Activated CD8-positive, alpha-beta memory T cell treated with anti-CD3 and anti-CD28 coated beads, Interleukin-2, amount 50 U/mL, for 48 hours (primary cell): ENCODE measurements around the gene MYL6B.
"Not testable (repeated sequence)": the region's sequence is repeated elsewhere in the genome, so short reads cannot be mapped to it uniquely, and the experiment has no call there.

Experiments
- DNase-seq: peaks from one replicate; pipeline ENCODE4 v3.0.0-alpha.2; 2020

Gene MYL6B

DNA sequence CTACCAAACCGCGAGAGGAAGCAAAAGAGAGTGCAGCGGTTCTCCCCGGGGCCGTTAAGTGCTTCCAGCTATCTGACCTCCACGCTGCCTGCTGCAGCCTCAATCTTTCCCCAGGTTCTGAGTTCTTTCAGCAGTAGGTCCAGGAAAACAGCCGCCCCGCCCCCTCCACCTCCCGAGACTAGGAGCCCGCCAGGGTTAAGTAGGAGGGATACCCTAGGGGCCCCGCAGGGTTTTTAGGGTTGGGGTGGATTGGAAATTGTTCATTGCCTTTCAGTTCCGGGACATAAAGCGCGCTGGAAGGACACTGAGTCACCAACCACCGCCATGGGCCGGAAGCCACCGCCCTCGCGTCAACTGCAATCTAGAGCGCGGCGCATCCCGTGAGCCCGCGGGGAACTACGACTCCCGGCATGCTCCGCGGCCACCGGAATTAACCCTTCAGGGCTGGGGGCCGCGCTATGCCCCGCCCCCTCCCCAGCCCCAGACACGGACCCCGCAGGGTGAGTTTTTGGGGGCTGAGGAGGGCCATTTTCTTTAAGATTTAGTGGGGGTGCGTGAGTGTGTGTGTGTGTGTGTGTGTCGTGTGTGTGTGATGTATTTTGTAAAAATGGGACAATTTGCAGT lies at the start of gene MYL6B:
Gene MYL6B (plus strand): TSS at position 456 of the 624 bp plus-strand sequence. CDS start 1,332 bp downstream, outside the sequence.
- DNase-seq = peak; percentile 95

DNA sequence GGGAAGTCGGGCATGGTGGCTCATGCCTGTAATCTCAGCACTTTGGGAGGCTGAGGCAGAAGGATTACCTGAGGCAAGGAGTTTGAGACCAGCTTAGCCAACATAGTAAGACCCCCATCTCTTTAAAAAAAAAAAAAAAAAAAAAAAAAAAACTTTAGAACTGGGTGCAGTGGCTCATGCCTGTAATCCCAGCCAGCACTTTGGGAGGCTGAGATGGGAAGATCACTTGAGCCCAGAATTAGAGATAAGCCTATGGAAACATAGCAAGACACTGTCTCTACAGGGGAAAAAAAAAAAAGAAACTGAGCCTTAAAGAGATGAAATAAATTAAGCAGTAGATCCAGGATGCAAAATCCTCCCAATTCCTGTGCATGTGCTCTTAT lies 49.7 kb upstream of the MYL6B start:
- no peak for DNase-seq

DNA sequence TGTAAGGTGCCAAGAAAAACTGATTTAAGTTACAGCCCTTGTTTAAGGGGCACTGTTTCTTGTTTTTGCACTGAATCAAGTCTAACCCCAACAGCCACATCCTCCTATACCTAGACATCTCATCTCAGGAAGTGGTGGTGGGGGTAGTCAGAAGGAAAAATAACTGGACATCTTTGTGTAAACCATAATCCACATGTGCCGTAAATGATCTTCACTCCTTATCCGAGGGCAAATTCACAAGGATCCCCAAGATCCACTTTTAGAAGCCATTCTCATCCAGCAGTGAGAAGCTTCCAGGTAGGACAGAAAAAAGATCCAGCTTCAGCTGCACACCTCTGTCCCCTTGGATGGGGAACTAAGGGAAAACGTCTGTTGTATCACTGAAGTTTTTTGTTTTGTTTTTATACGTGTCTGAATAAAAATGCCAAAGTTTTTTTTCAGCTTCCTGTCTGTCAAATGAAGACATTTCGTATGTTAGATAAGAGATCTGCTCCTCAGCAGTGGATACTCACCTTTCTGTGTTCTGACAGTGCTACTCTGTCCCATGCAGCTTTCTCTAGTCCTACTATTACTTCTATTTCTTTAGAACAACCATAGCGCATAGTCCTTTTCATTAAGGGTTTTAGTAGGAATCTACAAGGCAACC lies 49.2 kb upstream of the MYL6B start:
- DNase-seq = no peak

DNA sequence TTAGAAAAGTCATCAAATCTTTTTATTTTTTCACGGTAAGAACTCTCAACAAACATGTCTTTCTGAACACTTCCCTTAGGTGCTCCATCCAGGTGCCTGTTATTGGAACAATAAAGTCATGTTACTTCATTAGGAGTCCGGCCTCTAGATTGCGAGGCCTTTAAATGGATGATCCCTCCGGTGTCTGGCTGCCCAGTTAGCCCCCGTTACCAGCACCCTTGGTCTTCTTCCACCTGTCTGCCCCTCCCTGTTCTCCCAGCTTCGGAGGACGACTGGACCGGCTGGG lies 48.6 kb upstream of the MYL6B start:
- DNase-seq = no peak

DNA sequence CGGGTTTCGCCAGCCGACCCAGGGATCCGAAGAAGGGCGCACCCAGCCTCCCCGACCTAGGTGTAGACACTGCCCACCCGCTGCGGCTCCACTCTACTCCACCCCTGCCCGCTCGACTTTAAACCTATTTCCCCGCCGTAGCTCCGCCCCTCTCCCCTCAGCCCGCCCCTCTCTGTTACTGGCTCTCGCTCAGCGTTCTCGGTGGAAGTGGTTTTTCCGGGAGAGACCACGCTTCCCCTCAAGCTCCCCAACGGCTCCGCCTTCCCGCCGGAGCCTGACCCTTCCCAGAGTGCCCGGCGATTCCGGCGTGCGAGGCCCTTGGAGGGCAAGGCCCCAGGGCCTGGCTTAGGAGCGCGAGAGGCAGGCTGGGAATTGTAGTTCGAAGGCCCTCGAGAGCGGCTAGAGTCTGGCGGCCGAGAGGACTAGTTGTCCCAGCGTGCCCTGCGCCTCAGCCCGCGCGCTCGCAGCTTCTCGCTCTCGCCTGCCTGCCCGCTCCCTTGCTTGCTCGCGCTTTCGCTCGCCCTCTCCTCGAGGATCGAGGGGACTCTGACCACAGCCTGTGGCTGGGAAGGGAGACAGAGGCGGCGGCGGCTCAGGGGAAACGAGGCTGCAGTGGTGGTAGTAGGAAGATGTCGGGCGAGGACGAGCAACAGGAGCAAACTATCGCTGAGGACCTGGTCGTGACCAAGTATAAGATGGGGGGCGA lies 48.1 kb upstream of the MYL6B start, which contains the start of gene PA2G4:
Gene PA2G4 (plus strand): TSS at position 451 of the 706 bp plus-strand sequence. CDS start 179 bp downstream, at position 630.
- peak; percentile 97 for DNase-seq

DNA sequence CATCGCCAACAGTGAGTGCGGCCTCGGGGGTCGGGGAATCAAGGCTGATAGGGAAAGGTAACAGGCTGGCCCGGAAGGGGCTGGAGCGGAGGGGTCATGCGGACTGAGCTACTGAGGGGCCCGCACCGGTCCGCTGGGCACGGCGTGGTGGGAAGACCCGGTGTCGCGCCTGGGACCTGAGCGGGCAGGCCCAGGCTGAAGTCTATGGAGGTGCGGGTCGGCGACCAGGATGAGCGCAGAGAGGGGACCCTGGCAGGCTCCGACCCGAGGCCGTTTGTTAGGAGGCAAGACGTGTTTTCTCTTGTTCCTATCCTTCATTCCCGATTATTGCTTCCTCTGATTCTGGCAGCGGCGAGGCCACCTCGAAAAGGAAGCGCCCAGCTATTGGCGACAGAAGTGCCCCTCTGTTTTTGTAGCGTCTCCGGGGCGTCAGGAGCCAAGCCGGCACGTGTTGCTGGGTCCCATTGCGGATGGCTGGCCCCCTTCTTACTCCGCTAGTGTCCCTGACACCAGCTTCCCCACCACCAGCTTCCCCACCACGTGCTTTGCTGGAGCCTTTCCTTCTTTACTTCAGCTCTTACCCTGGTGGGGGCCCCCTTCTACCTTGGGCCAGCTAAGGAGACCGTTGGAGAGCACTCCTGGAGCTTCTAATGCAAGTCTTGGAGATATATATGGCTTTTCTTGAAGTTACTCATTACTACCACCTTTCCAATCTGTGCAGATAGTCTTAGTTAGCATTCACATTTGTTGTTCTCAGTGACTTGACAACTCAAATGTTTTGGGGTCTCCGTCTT lies 47.4 kb upstream of the MYL6B start:
- peak; percentile 73 for DNase-seq

DNA sequence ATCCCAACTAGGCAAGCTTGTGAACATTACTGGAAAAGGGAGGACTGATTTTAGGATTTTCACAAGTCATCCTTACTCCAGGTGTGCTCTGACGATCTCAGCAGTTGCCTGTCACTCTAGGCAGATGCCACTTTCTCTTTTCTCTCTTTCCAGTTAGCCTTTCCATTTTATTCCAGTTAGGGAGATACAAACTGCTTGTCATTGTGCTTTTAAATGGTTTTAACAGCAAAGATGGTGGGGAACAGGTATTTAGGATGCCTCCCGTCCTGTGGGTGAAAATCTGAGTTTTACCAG lies 46.8 kb upstream of the MYL6B start:
- no peak for DNase-seq

DNA sequence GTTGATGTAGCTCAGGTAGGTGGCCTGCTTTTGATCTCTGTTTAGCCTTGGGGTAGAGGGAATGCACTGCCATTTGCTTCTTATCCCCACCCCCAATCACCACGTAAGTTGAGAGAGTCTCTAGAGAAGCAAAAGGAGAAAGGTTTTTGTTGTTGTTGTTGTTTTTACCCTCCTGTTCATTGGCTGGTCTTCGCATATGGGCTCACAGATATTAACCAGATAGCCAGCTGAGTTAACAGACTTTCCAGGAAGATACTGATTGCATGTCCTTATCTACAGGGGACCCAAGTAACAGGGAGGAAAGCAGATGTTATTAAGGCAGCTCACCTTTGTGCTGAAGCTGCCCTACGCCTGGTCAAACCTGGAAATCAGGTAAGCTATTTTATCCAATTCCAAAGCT lies 45.1 kb upstream of the MYL6B start:
- no peak for DNase-seq

DNA sequence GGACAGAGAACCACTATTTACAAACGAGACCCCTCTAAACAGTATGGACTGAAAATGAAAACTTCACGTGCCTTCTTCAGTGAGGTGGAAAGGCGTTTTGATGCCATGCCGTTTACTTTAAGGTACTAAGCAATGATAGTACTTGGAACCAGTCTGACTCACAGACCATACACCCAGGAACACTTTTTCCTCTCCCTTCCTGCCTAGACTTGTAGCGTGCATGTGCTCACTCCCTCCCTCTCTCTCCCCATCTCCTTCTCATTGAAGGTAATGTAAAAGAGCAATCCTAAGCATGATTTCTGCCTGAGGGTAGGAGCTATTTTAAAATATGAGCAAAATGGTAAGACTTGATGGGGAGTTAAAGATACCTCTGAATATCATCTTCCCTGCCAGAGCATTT lies 41.8 kb upstream of the MYL6B start:
- DNase-seq = no peak

DNA sequence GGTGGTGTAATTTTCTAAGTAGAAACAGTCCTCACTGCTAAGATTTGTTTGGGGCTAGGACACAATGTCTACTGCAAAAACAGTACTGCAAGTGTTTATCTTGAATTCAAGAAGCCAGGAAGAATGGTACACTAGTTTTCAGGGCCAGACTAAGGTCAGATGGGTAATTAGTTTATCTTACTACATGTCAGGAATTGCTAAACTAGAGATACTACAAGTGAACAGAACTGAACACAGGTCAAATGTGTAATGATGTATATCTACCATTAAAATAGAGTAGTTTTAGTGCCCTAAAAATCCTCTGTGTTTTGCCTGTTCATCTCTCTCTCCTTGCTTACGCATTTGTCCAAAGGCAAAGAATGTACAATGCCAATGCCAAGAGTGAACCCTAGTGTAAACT lies 38.3 kb upstream of the MYL6B start:
- no peak for DNase-seq

DNA sequence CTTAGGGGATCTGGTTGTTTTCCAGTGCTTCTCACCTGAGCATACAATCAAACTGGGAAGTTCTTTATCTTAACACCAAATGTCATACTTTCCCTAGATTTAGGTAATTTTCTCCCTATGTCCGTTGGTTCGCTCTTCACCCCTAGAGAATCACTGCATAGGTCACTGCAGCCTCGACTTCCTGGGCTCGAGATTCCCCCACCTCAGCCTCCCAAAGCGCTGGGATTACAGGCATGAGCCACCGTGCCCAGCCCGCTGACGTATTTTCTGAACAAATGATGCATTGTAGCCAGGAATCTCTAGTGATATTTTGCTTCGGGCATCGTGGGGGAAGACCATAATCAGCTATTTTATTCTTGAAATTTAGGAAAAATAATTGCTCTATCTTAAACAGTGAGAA lies 37.1 kb upstream of the MYL6B start:
- DNase-seq = no peak

DNA sequence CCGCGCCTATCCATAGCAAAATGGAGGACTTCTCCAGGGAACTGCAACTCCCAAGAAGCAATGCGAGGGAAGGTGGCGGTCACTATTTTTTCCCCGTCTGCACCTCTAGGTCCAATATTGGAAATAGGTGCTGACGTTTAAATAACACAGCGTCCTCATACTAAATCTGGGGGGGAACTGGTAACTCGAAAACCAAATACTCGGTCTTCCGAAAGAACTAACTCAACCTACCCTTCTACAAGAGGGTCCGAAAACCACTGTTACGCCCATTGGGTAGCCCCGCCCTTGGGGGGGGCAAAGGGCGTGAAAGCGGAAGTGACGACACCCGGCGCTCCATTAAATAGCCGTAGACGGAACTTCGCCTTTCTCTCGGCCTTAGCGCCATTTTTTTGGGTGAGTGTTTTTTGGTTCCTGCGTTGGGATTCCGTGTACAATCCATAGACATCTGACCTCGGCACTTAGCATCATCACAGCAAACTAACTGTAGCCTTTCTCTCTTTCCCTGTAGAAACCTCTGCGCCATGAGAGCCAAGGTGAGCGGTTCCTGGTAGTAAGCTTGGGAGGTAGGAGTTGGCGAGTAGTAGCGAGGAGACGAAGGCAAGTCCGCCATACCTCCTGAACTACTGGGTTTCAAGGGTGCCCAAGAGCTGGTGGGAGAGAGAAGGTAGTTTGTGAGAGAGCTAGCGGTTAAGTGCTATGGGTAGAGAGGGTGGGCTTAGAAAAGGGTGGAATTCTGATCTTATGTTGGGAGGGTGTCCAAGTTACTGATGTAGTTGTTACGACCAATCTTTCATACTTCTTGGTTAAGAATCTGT lies 35.9 kb upstream of the MYL6B start, which contains the start of gene RPL41:
Gene RPL41 (plus strand): TSS at position 367 of the 815 bp plus-strand sequence.
- DNase-seq = peak; percentile 97

DNA sequence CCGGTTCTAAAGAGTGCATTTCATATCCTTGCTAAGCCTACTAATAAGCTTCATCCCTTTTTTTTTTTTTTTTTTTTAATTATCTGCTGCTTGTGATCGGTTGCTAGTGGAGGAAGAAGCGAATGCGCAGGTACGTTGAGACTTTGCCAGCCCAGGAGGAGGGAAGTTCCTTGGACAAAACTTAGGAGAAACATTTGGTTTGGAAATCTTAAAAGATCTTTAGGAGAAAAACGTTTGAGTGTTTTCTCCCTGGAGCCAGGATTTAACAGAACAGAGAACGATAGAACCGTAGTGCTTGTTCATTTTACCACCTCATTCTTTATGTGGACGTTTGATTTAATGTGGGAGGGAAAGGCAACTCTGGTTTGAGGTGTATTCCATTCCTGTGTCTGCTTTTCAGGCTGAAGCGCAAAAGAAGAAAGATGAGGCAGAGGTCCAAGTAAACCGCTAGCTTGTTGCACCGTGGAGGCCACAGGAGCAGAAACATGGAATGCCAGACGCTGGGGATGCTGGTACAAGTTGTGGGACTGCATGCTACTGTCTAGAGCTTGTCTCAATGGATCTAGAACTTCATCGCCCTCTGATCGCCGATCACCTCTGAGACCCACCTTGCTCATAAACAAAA lies 35.2 kb upstream of the MYL6B start:
- not testable (repeated sequence) for DNase-seq

DNA sequence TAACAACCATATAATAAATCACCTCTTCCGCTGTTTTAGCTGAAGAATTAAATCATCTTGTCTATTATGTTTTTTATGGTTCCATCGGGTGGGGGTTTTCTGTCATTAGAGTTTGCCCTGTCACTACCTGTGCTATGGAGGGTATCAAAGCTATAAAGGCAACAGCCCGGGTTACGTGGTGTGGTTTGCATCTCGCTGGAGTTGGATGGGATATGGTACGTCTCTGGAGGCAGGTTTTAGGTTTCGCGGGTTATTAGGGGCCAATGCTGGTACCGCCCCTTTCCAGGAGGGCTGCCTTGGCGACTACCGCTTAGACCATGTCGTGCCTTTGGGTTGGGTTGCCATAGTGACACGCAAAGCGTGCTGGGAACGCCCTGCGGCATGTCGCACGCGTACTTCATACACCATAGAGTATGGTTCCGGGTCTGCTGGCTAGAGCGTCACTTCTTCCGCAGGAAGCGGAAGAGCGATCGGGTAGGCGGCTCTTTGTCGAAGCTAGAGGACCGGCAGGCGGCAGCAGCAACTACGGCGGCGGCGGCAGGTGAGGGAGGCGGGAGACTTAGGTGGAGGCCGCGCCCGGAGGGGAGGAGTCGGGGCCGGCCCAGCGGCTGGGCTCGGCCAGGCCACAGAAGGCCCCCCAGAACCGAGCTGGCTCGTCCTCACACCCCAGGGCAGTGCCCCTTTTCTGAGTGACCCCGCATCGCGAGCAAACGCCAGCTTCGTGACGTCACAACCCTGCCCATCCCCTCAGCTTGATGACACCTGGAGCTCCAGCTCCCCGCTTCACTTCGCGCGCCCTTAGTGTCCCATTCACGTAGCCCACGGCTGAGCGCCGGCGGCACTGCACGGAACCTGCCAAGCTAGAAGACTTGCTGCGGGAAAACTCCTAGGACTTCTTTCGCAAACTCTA lies 34.4 kb upstream of the MYL6B start, which contains the start of gene ZC3H10:
Gene ZC3H10 (plus strand): TSS at position 489 of the 910 bp plus-strand sequence. CDS start 2,297 bp downstream, outside the sequence.
- peak; percentile 99 for DNase-seq

DNA sequence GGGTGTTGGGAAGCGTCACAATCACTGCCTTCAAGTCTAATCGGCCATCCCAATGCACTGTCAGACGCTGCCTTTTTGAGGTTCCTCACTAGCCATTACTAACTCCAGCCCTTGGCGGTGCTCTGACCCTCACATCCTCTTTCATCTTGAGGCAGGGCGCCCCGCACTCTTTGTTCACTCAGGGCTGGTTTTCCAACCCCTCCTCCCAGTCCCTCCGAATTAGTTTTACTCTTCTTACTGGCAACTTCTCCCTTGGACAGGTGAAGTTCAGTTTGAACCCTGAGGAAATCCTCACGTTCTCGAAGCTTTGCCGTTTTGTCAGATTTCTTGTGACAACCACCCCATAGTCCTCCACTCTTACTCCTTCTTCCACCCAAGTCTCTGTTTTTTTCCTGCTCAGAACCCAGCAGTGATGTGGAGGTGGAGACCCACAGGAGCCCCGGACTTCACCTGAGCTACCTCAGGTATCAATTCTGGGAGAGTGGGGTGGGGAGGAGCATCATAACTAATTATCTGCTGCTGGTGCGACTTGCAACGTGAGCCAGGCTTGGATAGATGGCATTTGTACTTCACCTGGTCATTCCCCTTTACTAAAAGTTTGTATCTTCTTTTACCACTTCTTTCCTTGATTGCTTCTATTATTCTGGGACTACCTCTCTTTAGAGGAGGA lies 33.6 kb upstream of the MYL6B start:
- no peak for DNase-seq

DNA sequence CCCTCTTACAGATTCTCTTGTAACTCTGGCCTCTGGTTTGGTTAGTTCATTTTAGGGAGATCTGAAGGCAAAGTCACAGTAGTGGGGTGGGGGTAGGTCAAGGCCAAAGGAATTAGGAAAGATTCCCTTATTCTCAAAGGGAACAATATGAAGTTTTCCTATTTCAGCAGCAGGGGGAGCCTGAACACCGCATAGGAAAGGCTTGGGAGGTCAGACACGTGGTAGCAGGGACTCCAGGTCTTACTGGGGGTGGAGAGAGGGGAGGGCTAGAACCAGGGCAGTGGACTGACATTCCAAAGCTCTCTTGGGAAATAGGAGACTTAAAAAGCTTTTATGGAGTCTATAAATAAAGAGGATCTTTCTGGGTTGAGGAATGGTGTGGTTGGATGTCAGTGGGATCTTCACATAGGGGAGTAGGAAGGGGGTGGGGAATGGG lies 33.0 kb upstream of the MYL6B start:
- DNase-seq = peak; percentile 68

DNA sequence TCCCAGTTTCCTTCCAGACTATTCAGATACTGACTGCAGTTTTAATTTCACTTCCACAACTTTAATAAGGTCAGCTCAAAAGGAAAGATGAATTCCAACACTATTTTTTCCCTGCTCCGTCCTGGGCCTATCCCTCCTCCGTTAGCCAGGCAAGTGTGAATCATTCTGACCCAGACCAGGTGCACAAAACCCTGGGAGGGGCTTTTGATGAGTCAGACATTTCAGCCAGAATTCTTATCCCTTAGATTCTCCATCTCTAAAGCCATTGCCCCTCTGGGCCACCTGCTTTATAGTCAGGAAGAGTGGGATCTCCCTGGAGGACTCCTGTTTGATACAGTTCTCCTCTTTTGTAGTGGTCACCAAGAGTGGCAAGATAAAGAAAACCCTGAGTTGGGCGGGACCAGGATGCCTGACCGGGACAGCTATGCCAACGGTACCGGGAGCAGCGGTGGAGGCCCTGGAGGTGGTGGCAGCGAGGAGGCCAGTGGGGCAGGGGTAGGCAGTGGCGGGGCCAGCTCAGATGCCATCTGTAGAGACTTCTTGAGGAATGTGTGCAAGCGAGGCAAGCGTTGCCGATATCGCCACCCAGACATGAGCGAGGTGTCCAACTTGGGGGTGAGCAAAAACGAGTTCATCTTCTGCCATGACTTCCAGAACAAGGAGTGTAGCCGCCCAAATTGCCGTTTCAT lies 32.1 kb upstream of the MYL6B start:
- no peak for DNase-seq

DNA sequence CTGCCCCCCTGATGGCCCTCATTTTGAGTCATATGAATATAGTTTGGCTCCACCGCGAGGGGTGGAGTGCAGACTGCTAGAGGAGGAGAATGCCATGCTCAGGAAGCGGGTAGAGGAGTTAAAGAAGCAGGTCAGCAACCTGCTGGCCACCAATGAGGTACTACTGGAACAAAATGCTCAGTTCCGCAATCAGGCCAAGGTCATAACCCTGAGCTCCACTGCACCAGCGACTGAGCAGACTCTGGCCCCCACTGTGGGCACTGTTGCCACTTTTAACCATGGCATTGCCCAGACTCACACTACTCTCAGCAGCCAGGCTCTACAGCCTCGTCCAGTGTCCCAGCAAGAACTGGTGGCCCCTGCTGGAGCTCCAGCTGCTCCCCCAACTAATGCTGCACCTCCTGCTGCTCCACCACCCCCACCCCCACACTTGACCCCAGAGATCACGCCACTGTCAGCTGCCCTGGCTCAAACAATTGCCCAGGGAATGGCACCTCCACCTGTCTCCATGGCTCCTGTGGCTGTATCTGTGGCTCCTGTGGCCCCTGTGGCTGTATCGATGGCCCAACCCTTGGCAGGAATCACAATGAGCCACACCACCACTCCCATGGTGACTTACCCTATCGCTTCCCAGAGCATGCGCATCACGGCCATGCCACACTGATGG lies 31.1 kb upstream of the MYL6B start:
- DNase-seq = no peak

DNA sequence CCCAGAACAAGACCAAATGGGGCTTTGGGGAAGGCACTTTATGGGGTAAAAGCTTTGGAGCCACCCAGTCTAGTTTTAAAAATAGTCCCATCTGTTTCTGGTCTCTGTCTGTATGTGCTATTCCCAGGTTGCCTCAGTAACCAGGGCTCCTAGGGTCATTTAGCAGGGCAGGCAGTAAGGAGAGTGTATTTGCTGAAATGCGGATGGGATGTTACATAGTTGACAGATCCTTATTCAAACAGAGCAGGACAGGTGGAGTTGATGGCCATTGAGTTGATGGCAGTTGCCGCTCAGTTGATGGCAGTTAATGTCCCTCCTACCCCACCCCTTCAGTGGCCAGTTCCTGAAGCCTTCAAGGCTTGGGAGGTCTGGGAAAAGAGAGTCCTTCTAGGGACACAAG lies 29.8 kb upstream of the MYL6B start:
- no peak for DNase-seq
